HepG2 (cell line): ENCODE data around the gene IL1RL2. TPM values are rescaled to one million over a fixed set of nuclear protein-coding genes. Genes with fewer than 3 reads are reported as not detected.

Experiments
- ATAC-seq: fragments of 200-7000 bp; cut with Tn5 transposase; 3 replicates; pipeline ENCODE4 v1.9.1; 2020; ENCODE audit warnings: mild to moderate bottlenecking, moderate library complexity
- BruUV-seq: library from RNA; stranded (reverse); fragments of 400-500 nt; replicated peaks from 2 replicates; lab custom pipeline; 2021; lab: Mats Ljungman, UMichigan
- CTCF ChIA-PET: fragments of 300-600 bp; formaldehyde crosslinking; extraction: SDS; loops from one replicate; lab custom pipeline; 2021; ENCODE audit warnings: low total read pairs, inconsistent platforms, low intra/inter-chr PET ratio; lab: Yijun Ruan, JAX
- POLR2A ChIA-PET: fragments of 350-600 bp; sonication (Branson Sonifier 250); formaldehyde crosslinking; loops from one replicate; lab custom pipeline; 2020; ENCODE audit warnings: antibody characterized with exemption, inconsistent platforms; lab: Yijun Ruan, JAX
- DNase-seq: peaks from one replicate; pipeline ENCODE4 v3.0.0-alpha.2; 2015; ENCODE audit warnings: low spot score
- FAIRE-seq: peaks from 3 replicates; lab custom pipeline; 2011; peaks lifted over from hg19 to GRCh38; lab: Jason Lieb, UNC
- H2AFZ ChIP-seq: one replicate; pipeline ENCODE4 v1.6.1; 2011; ENCODE audit warnings: low read length, inconsistent platforms
- H3K27ac ChIP-seq: fragments of 300-600 bp; 3 replicates; pipeline ENCODE4 v1.8.0; 2011; ENCODE audit warnings: mixed run types, mild to moderate bottlenecking, mixed read lengths, low read length, inconsistent platforms; ENCODE audit not compliant: insufficient read depth; ENCODE audit errors: extremely low read length
- H3K27me3 ChIP-seq, 2 experiments: fragments of 200-600 bp in 1 of 2; 2 replicates in 1 of 2; 3 replicates in 1 of 2; pipeline versions ENCODE4 v1.6.0 to v1.8.0; 2011; ENCODE audit warnings: low read length in 2 of 2, mild to moderate bottlenecking in 2 of 2, moderate library complexity in 2 of 2, inconsistent platforms in 1 of 2; ENCODE audit not compliant: insufficient read depth in 2 of 2, control insufficient read depth in 1 of 2
- H3K36me3 ChIP-seq, 2 experiments: fragments of 200-600 bp in 1 of 2; replicated peaks in 1 of 2; 2 replicates in 1 of 2; 3 replicates in 1 of 2; pipeline versions ENCODE4 v1.5.1 to v1.8.0; 2011; ENCODE audit warnings: low read length in 2 of 2, inconsistent platforms in 1 of 2; ENCODE audit not compliant: insufficient read depth in 2 of 2, control insufficient read depth in 1 of 2
- H3K4me1 ChIP-seq: 2 replicates; pipeline ENCODE4 v1.5.1; 2012; ENCODE audit warnings: low read length, inconsistent platforms; ENCODE audit not compliant: insufficient read depth
- H3K4me2 ChIP-seq: 2 replicates; pipeline ENCODE4 v1.6.0; 2011; ENCODE audit warnings: low read depth, low read length, inconsistent platforms
- H3K4me3 ChIP-seq, 3 experiments: fragments of 200-600 bp in 1 of 3; sonication (generic), shearing (Covaris generic) in 1 of 3; replicated peaks in 1 of 3; 2 replicates each; pipeline ENCODE4 v1.5.1; 2011 to 2016; ENCODE audit warnings: low read length in 3 of 3, inconsistent platforms in 2 of 3, low read depth in 2 of 3, mild to moderate bottlenecking in 2 of 3, control low read depth in 1 of 3, mixed read lengths in 1 of 3; ENCODE audit not compliant: insufficient read depth in 1 of 3
- H3K79me2 ChIP-seq: one replicate; pipeline ENCODE4 v1.6.1; 2011; ENCODE audit warnings: low read length, inconsistent platforms; ENCODE audit not compliant: insufficient read depth
- H3K9ac ChIP-seq: 2 replicates; pipeline ENCODE4 v1.6.0; 2011; ENCODE audit warnings: mild to moderate bottlenecking, low read depth, low read length, inconsistent platforms; ENCODE audit not compliant: insufficient read depth
- H3K9me3 ChIP-seq: 2 replicates; pipeline ENCODE4 v1.5.1; 2012; ENCODE audit warnings: mild to moderate bottlenecking, low read length
- H4K20me1 ChIP-seq: 2 replicates; pipeline ENCODE4 v1.6.0; 2011; ENCODE audit warnings: inconsistent platforms, mild to moderate bottlenecking, low read length, moderate library complexity; ENCODE audit not compliant: insufficient read depth
- AGO2 ChIP-seq: fragments of 200-400 bp; formaldehyde crosslinking; optimal IDR thresholded peaks from 2 replicates; pipeline ENCODE3; 2017; ENCODE audit warnings: mild to moderate bottlenecking, low read depth, low read length, moderate library complexity
- CEBPG ChIP-seq: IDR thresholded peaks from 2 replicates; pipeline ENCODE4 v1.6.1; 2016
- FOXO4 ChIP-seq: sonication (generic); formaldehyde crosslinking; conservative IDR thresholded peaks from 2 replicates; pipeline ENCODE4 v1.8.1; 2023; ENCODE audit warnings: missing genetic modification reagents
- HNRNPUL1 ChIP-seq: fragments of 200-400 bp; formaldehyde crosslinking; IDR thresholded peaks from 2 replicates; pipeline ENCODE4 v1.6.1; 2017; ENCODE audit warnings: low read depth, mild to moderate bottlenecking, low read length, moderate library complexity
- POLR2AphosphoS5 ChIP-seq: IDR thresholded peaks from 2 replicates; pipeline ENCODE4 v1.6.1; 2012; ENCODE audit warnings: low read depth, low read length
- RBM22 ChIP-seq: fragments of 200-400 bp; formaldehyde crosslinking; optimal IDR thresholded peaks from 2 replicates; pipeline ENCODE3; 2017; ENCODE audit warnings: mild to moderate bottlenecking, low read length, moderate library complexity
- ZNF724P ChIP-seq: sonication (generic); formaldehyde crosslinking; IDR thresholded peaks from 2 replicates; pipeline ENCODE4 v1.8.0; 2022; ENCODE audit warnings: missing genetic modification reagents, borderline replicate concordance
- ZSCAN30 ChIP-seq: sonication (generic); formaldehyde crosslinking; IDR thresholded peaks from 2 replicates; pipeline ENCODE4 v1.5.0; 2020; ENCODE audit warnings: mild to moderate bottlenecking, missing genetic modification reagents
- WGBS: methylation state at CpG from one replicate; pipeline ENCODE4 v1.1.6; 2017; ENCODE audit warnings: low lambda C conversion rate; 5-methylcytosine and 5-hydroxymethylcytosine counted together
- in situ Hi-C: cut with HindIII; loops from 2 replicates; pipeline ENCODE4 v1.10.0; 2017; ENCODE audit warnings: low pct_unique_long_range_greater_than_20kb; ENCODE audit not compliant: extremely low pct_ligation_motif_present
- intact Hi-C: fragments of 100-400 bp; cut with micrococcal nuclease; formaldehyde crosslinking; loops from one replicate; pipeline ENCODE4 v1.10.0; 2022; ENCODE audit not compliant: unreplicated experiment
- polyA plus RNA-seq, 8 experiments: library from polyadenylated mRNA; depleted of rRNA in 3 of 8; stranded (reverse) in 7 of 8; unstranded in 1 of 8; fragments of >200 nt; fragmentation: Illumina TruSeq in 4 of 8; extraction: Trizol in 4 of 8; gene quantifications; 2 replicates each; pipeline versions ENCODE4 v1.2.1 to v1.2.3, GENCODE V29; 2011 to 2016; ENCODE audit warnings: low read depth in 4 of 8, missing spikeins in 1 of 8, mixed read lengths in 1 of 8; ENCODE audit not compliant: insufficient read depth in 1 of 8
- total RNA-seq, 5 experiments: library from RNA; depleted of rRNA; stranded (reverse); fragments of >200 nt; fragmentation: Illumina TruSeq; extraction: Trizol; gene quantifications; 2 replicates each; pipeline ENCODE4 v1.2.3, GENCODE V29; 2016; ENCODE audit warnings: low read depth in 1 of 5

IL1RL2 gene
- total and polyA plus RNA-seq, 2 of the 13 experiments (the other 11 are each of a cell fraction or from before 2014, with no cell fraction given) = 0.03 TPM; not detected in 1

GRCh38 chr2:102179061-102179460 lies 7.8 kb upstream of the IL1RL2 start:
- ChIA-PET POLR2A (no interaction called here), CTCF (no interaction called here)
- H3K4me3 ChIP-seq = no peak overlapping the region
- ATAC-seq = no peak
- BruUV-seq = TSS peak; percentile 40
- no peaks in the 10 kb centered on the region for H3K27me3 ChIP-seq
- H3K4me2 ChIP-seq = no peak overlapping the region
- no peak for FAIRE-seq
- DNase-seq = no peak
- H4K20me1 ChIP-seq = no peaks in the 10 kb centered on the region
- H3K9me3 ChIP-seq = no peaks in the 10 kb centered on the region
- H3K79me2 ChIP-seq = no peaks in the 10 kb centered on the region
- in situ Hi-C loops (no loop called here), intact Hi-C loops (no loop called here)
- H2AFZ ChIP-seq = no peak overlapping the region
- H3K36me3 ChIP-seq = peaks cover 10 to 38% of the 10 kb centered on the region in 2 experiments; a peak in 4 of 5 replicates
- 96% methylated on average over 3 of the region's 3 CpGs for WGBS
- no peak overlapping the region for H3K27ac ChIP-seq
- H3K9ac ChIP-seq = no peak overlapping the region
- peaks cover 45% of the 10 kb centered on the region for H3K4me1 ChIP-seq
- TF ChIP-seq HNRNPUL1 (no peak), RBM22 (peak; percentile 97), ZNF724P (CRISPR knock-in tag) (no peak), CEBPG (CRISPR knock-in tag) (no peak), POLR2AphosphoS5 (peak; percentile 21; the same call in 1 of the 2 replicates), FOXO4 (CRISPR knock-in tag) (no peak), ZSCAN30 (CRISPR knock-in tag) (no peak), AGO2 (peak; percentile 12)
